Stimulated activated CD8-positive, alpha-beta memory T cell treated with anti-CD3 and anti-CD28 coated beads, Interleukin-15, amount 100 ng/mL, for 4 hours (primary cell): ENCODE results near the gene AMBP.

Source experiments
- DNase-seq, 2 donors: peaks; one replicate each; pipeline ENCODE4 v3.0.0-alpha.2; 2020; ENCODE audit warnings: low read depth in 2 of 2

Gene AMBP

GRCh38 chr9:114112778-114113584 lies 34.9 kb upstream of the AMBP start:
- DNase-seq: no peak

GRCh38 chr9:114112325-114112724 lies 34.2 kb upstream of the AMBP start:
- DNase-seq: no peak

GRCh38 chr9:114110180-114110579 lies 32.1 kb upstream of the AMBP start:
- no peak for DNase-seq

GRCh38 chr9:114109124-114109523 lies 31.0 kb upstream of the AMBP start:
- DNase-seq: no peak

GRCh38 chr9:114108016-114108833 lies 30.1 kb upstream of the AMBP start:
- peak in 1 of 2 donors; percentile 4 for DNase-seq

GRCh38 chr9:114107286-114108001 lies 29.3 kb upstream of the AMBP start:
- DNase-seq: no peak

- no peak for DNase-seq
Measured at GRCh38 chr9:114105236-114105635, 27.1 kb upstream of the AMBP start.

GRCh38 chr9:114102484-114102883 lies 24.4 kb upstream of the AMBP start:
- no peak for DNase-seq

GRCh38 chr9:114100536-114100935 lies 22.4 kb upstream of the AMBP start:
- no peak for DNase-seq

- DNase-seq: no peak
Measured at GRCh38 chr9:114099669-114100270, 21.7 kb upstream of the AMBP start.

GRCh38 chr9:114098936-114099668 lies 21.0 kb upstream of the AMBP start, which contains the start of gene KIF12:
TSS of gene KIF12 (minus strand) at chr9:114099292. CDS start at chr9:114099276, 16 bp downstream.
- no peak for DNase-seq

- DNase-seq: no peak
Measured at GRCh38 chr9:114098021-114098935, 20.2 kb upstream of the AMBP start.

- DNase-seq: no peak
Measured at GRCh38 chr9:114097613-114098020, 19.5 kb upstream of the AMBP start.

- DNase-seq: no peak
Measured at GRCh38 chr9:114096866-114097612, 18.9 kb upstream of the AMBP start.

- DNase-seq: no peak
Measured at GRCh38 chr9:114096041-114096511, 18.0 kb upstream of the AMBP start.

- no peak for DNase-seq
Measured at GRCh38 chr9:114094971-114095370, 16.9 kb upstream of the AMBP start.

GRCh38 chr9:114093761-114094505 lies 15.8 kb upstream of the AMBP start:
- DNase-seq: no peak

- no peak for DNase-seq
Measured at GRCh38 chr9:114093031-114093471, 15.0 kb upstream of the AMBP start.
